B cell (primary cell): ENCODE data around the gene CCDC171. TPM values are rescaled to one million over a fixed set of nuclear protein-coding genes. Genes with fewer than 3 reads are reported as not detected.
"Not testable (repeated sequence)": the region's sequence is repeated elsewhere in the genome, so short reads cannot be mapped to it uniquely, and the experiment has no call there.

Source experiments
- ATAC-seq: fragments of 200-7000 bp; cut with Tn5 transposase; one replicate; pipeline ENCODE4 v1.10.0; 2021; ENCODE audit warnings: low read depth, mild to moderate bottlenecking, moderate number of reproducible peaks, moderate library complexity
- CTCF ChIA-PET: fragments of 350-600 bp; sonication (Branson Sonifier 250); formaldehyde crosslinking; loops from one replicate; lab custom pipeline; 2021; ENCODE audit warnings: antibody characterized with exemption, inconsistent platforms; lab: Charles Lee
- POLR2A ChIA-PET: fragments of 350-600 bp; sonication (Branson Sonifier 250); formaldehyde crosslinking; loops from one replicate; lab custom pipeline; 2021; ENCODE audit warnings: antibody characterized with exemption; lab: Charles Lee
- DNase-seq: peaks from one replicate; pipeline ENCODE4 v3.0.0; 2013
- H2AFZ ChIP-seq: 2 replicates; pipeline ENCODE4 v1.6.1; 2012; ENCODE audit warnings: mild to moderate bottlenecking, low read depth, low read length; ENCODE audit not compliant: insufficient read depth, poor library complexity, severe bottlenecking
- H3K27ac ChIP-seq, 2 donors: 1 replicate in 1 of 2; 2 replicates in 1 of 2; pipeline ENCODE4 v1.5.1; 2012 to 2013; ENCODE audit warnings: low read length in 2 of 2, mild to moderate bottlenecking in 2 of 2, moderate library complexity in 1 of 2
- H3K27me3 ChIP-seq, 4 experiments: fragments of 200-600 bp in 1 of 4; sonication (generic) in 1 of 4; replicated peaks in 1 of 4; 1 replicate in 2 of 4; 2 replicates in 2 of 4; pipeline versions ENCODE4 v1.6.1 to v1.7.0; 2013 to 2016; ENCODE audit warnings: low read length in 3 of 4, mild to moderate bottlenecking in 2 of 4, mixed read lengths in 1 of 4, moderate library complexity in 1 of 4; ENCODE audit not compliant: insufficient read depth in 4 of 4, control insufficient read depth in 3 of 4; ENCODE audit errors: control extremely low read depth in 1 of 4
- H3K36me3 ChIP-seq, 2 experiments: replicated peaks in 1 of 2; 1 replicate in 1 of 2; 2 replicates in 1 of 2; pipeline versions ENCODE4 v1.6.1 to v1.7.1; 2013; ENCODE audit warnings: low read length in 1 of 2; ENCODE audit not compliant: insufficient read depth in 2 of 2, control insufficient read depth in 1 of 2; ENCODE audit errors: control extremely low read depth in 1 of 2, extremely low read depth in 1 of 2
- H3K4me1 ChIP-seq, 2 donors: fragments of 200-600 bp in 1 of 2; sonication (generic) in 1 of 2; 1 replicate in 1 of 2; 2 replicates in 1 of 2; pipeline versions ENCODE4 v1.5.1 to v1.6.1; 2013 to 2017; ENCODE audit warnings: low read length in 2 of 2; ENCODE audit not compliant: control insufficient read depth in 2 of 2, insufficient read depth in 2 of 2
- H3K4me2 ChIP-seq: replicated peaks from 2 replicates; pipeline ENCODE3; 2012; ENCODE audit warnings: mild to moderate bottlenecking, low read depth, low read length; ENCODE audit not compliant: poor library complexity, severe bottlenecking
- H3K4me3 ChIP-seq, 5 experiments: fragments of 200-600 bp in 1 of 5; sonication (generic) in 1 of 5; 1 replicate in 3 of 5; 2 replicates in 2 of 5; pipeline versions ENCODE4 v1.5.1 to v1.7.0; 2011 to 2016; ENCODE audit warnings: low read length in 4 of 5, mild to moderate bottlenecking in 4 of 5, low read depth in 2 of 5, control low read depth in 1 of 5, moderate library complexity in 1 of 5; ENCODE audit not compliant: insufficient read depth in 1 of 5; ENCODE audit errors: control extremely low read depth in 1 of 5, extremely low read depth in 1 of 5
- H3K79me2 ChIP-seq: fragments of 200-600 bp; sonication (generic); one replicate; pipeline ENCODE4 v1.6.0; 2016; ENCODE audit warnings: low read length; ENCODE audit not compliant: control insufficient read depth, insufficient read depth
- H3K9ac ChIP-seq: fragments of 200-600 bp; sonication (generic); 2 replicates; pipeline ENCODE4 v1.6.1; 2017; ENCODE audit warnings: mild to moderate bottlenecking, low read length, moderate library complexity
- H3K9me3 ChIP-seq, 3 donors: one replicate each; pipeline versions ENCODE4 v1.6.1 to v1.7.1; 2013; ENCODE audit warnings: low read length in 2 of 3; ENCODE audit not compliant: control insufficient read depth in 2 of 3, insufficient read depth in 1 of 3; ENCODE audit errors: control extremely low read depth in 1 of 3
- H4K20me1 ChIP-seq: 2 replicates; pipeline ENCODE4 v1.6.0; 2012; ENCODE audit warnings: mild to moderate bottlenecking, low read length; ENCODE audit not compliant: insufficient read depth, control insufficient read depth, poor library complexity, severe bottlenecking
- H3K27ac Mint-ChIP-seq: one replicate; pipeline ENCODE4 v1.8.0; 2021; ENCODE audit warnings: mixed read lengths
- H3K27me3 Mint-ChIP-seq: one replicate; pipeline ENCODE4 v1.8.0; 2021; ENCODE audit warnings: mixed read lengths
- H3K4me1 Mint-ChIP-seq: one replicate; pipeline ENCODE4 v1.8.0; 2021; ENCODE audit warnings: mixed read lengths
- H3K4me3 Mint-ChIP-seq: one replicate; pipeline ENCODE4 v1.8.0; 2021; ENCODE audit warnings: mixed read lengths
- H3K9me3 Mint-ChIP-seq: one replicate; pipeline ENCODE4 v1.8.0; 2022; ENCODE audit warnings: mixed read lengths; ENCODE audit not compliant: insufficient read depth
- EZH2 ChIP-seq: IDR thresholded peaks from 2 replicates; pipeline ENCODE4 v1.6.1; 2012; ENCODE audit warnings: borderline replicate concordance, low read depth, mild to moderate bottlenecking, moderate library complexity, low read length; ENCODE audit not compliant: insufficient read depth, poor library complexity, severe bottlenecking
- WGBS: methylation state at CpG from one replicate; pipeline ENCODE4 v1.1.5; 2013; ENCODE audit warnings: missing lambda C conversion rate; ENCODE audit not compliant: insufficient coverage; 5-methylcytosine and 5-hydroxymethylcytosine counted together
- intact Hi-C: fragments of 100-400 bp; cut with micrococcal nuclease; formaldehyde crosslinking; loops from one replicate; pipeline ENCODE4 v1.10.0; 2022
- polyA plus RNA-seq: library from polyadenylated mRNA; depleted of rRNA; stranded (reverse); fragments of >200 nt; gene quantifications from 2 replicates; pipeline ENCODE4 v1.2.3, GENCODE V29; 2012
- total RNA-seq, 2 donors: library from RNA; stranded (reverse); fragments of 120-200 nt in 1 of 2; gene quantifications; 1 replicate in 1 of 2; 2 replicates in 1 of 2; pipeline versions ENCODE4 v1.2.3 to v1.2.4, GENCODE V29; 2013 to 2022

CCDC171 gene
- total and polyA plus RNA-seq, 2 donors (not counting 1 experiment from before 2014, with no cell fraction given) = 0.22 to 6.3 TPM

- Histone ChIP-seq H3K27ac (no peak overlapping the region), H3K4me2 (no peak overlapping the region), H3K9ac (no peak overlapping the region), H3K4me3 (no peak overlapping the region), H3K27me3 (no peaks in the 10 kb centered on the region), H2AFZ (no peak overlapping the region), H3K36me3 (no peaks in the 10 kb centered on the region), H3K9me3 (peaks cover 0 to 2% (median 0%) of the 10 kb centered on the region in 3 donors), H3K79me2 (no peaks in the 10 kb centered on the region), H3K4me1 (no peaks in the 10 kb centered on the region), H4K20me1 (no peaks in the 10 kb centered on the region)
- CTCF ChIA-PET = no interaction called here
- no peaks in the 10 kb centered on the region for H3K9me3 Mint-ChIP-seq
- no peak for DNase-seq
- TF ChIP-seq EZH2 = no peak
- intact Hi-C loops = no loop called here
- peaks cover 2% of the 10 kb centered on the region for H3K4me1 Mint-ChIP-seq
- POLR2A ChIA-PET = no interaction called here
- H3K4me3 Mint-ChIP-seq = no peak overlapping the region
- no CpG with 5 or more reads among the region's 2 CpGs for WGBS
- no peaks in the 10 kb centered on the region for H3K27me3 Mint-ChIP-seq
- ATAC-seq = no peak
- no peak overlapping the region for H3K27ac Mint-ChIP-seq
These were observed 144.6 kb downstream of the CCDC171 start for GRCh38 chr9:15697446-15697851.

GRCh38 chr9:15699876-15700559 lies 147.2 kb downstream of the CCDC171 start:
- DNase-seq, H3K27ac ChIP-seq, H3K79me2 ChIP-seq, H3K9me3 Mint-ChIP-seq, H4K20me1 ChIP-seq, CTCF ChIA-PET, ATAC-seq, H3K9ac ChIP-seq, H3K4me2 ChIP-seq, H3K27me3 Mint-ChIP-seq, H3K4me1 Mint-ChIP-seq, H3K4me3 Mint-ChIP-seq, H3K36me3 ChIP-seq, POLR2A ChIA-PET, intact Hi-C loops, H3K27ac Mint-ChIP-seq, H3K4me1 ChIP-seq, H3K27me3 ChIP-seq, H3K9me3 ChIP-seq, H3K4me3 ChIP-seq, H2AFZ ChIP-seq: not testable (repeated sequence)
- 96% methylated on average over 22 of the region's 36 CpGs for WGBS
